Measurements from ENCODE around the gene AFAP1L2. TPM values are rescaled to one million over a fixed set of nuclear protein-coding genes. Genes with fewer than 3 reads are reported as not detected.
A peak's percentile ranks its signal among the peaks of the same experiment; 100 is the strongest.
"Not testable (repeated sequence)": the region's sequence is repeated elsewhere in the genome, so short reads cannot be mapped to it uniquely, and the experiment has no call there.

AFAP1L2 gene
- total RNA-seq, 1 donor from 2014 or later, result 29.5 TPM

DNA sequence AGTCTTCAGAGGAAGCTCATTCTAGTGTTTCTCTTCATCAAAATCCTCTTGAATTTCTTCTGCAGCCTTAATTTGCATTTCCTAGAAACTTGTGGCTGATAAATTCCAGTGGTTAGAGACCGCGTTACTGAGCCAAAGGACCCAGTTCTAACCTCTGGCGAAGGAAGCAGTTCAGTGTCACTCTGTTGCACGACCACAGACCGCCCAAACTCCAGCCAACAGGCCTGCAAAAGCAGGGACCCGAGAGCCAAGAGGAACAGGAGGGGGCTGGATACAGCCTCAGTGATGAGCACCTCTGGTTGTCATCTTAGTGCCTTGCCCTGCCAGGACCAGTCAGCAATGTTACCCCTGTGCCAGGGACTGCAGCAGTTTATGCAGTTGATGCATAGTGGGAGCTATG, 70.0 kb downstream of the AFAP1L2 start:
- no peaks in the 10 kb centered on the region for H3K36me3 ChIP-seq
- H3K27me3 ChIP-seq, result no peaks in the 10 kb centered on the region
- no peaks in the 10 kb centered on the region for H3K9me3 ChIP-seq
- peaks cover 44% of the 10 kb centered on the region for H3K4me1 ChIP-seq
- H3K4me3 ChIP-seq, result no peak overlapping the region
- TF ChIP-seq, protein P1, sequence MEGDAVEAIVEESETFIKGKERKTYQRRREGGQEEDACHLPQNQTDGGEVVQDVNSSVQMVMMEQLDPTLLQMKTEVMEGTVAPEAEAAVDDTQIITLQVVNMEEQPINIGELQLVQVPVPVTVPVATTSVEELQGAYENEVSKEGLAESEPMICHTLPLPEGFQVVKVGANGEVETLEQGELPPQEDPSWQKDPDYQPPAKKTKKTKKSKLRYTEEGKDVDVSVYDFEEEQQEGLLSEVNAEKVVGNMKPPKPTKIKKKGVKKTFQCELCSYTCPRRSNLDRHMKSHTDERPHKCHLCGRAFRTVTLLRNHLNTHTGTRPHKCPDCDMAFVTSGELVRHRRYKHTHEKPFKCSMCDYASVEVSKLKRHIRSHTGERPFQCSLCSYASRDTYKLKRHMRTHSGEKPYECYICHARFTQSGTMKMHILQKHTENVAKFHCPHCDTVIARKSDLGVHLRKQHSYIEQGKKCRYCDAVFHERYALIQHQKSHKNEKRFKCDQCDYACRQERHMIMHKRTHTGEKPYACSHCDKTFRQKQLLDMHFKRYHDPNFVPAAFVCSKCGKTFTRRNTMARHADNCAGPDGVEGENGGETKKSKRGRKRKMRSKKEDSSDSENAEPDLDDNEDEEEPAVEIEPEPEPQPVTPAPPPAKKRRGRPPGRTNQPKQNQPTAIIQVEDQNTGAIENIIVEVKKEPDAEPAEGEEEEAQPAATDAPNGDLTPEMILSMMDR (IDR thresholded peaks at IDR 0.05), result no peak
- TF ChIP-seq POLR2AphosphoS5 (IDR thresholded peaks at IDR 0.05; ENCODE audit: insufficient read depth in 1 of 2, low read depth in 1 of 2) (no peak), POLR2A (IDR thresholded peaks at IDR 0.05) (no peak)
- DNase-seq (ENCODE audit: extremely low spot score in 2 of 2), result no peak
- H3K27ac ChIP-seq, result no peak overlapping the region
- intact Hi-C loops (cut with DNase I), result no loop called here

DNA sequence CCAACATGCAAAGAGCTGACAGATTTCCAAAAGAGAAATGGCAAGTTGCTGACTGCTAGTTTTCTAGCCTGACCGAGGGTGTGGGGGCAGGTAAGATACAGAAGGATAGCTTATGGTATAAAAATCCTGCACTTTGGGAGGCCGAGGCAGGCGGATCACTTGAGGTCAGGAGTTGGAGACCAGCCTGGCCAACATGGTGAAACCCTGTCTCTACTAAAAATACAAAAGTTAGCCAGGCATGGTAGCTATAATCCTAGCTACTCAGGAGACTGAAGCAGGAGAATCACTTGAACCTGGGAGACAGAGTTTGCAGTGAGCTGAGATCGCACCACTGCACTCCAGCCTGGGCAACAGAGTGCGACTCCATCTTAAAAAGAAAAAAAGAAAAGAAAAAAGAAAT, 70.9 kb downstream of the AFAP1L2 start:
- H3K36me3 ChIP-seq; H3K27me3 ChIP-seq; intact Hi-C loops (cut with DNase I); H3K9me3 ChIP-seq; DNase-seq (ENCODE audit: extremely low spot score in 2 of 2); H3K4me3 ChIP-seq: not testable (repeated sequence)
- H3K4me1 ChIP-seq, result peaks cover 52% of the 10 kb centered on the region
- H3K27ac ChIP-seq, result peak overlapping the region; percentile 50

DNA sequence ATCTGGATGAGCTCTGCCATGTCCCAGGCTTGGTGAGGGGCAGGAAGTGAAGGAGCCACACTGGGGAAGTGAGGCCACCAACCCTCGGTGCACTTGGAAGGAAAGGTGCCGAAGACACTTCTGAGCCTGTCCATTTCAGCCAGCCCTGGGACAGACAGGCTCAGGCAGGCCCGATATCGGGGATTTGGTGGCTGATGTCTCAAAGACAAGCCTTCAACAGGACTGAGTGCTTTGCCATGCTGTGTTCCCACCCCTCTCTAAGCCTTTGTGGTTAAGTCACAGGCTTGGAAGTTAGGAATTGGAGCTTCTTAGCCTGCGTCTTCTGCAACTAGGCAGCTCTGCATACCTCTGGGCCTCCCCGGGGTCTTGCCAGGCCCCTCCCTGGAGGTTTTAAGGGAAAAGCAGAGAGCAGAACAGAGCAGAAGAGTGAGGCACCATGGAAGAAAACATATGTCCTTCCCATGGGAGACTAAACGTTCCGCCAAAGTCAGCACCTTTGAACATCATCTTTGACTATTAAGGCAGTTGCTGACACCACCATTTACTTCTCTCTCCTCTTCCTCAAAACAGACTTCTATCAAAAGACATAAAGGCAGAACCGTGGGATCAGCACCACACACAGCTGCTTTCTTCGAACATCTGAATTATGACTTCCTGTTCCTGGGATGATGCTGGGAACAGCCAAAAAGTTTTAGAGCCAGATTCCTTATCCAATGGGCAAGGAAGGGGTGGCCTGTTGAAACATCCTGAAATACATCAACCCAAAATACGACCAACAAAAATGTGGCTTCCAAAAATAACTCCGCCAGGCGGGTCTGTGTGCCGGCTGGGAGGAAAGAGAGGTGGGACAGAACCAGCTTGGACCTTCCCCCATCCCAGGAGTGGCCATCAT, 71.8 kb downstream of the AFAP1L2 start:
- Histone ChIP-seq H3K9me3 (no peaks in the 10 kb centered on the region), H3K4me3 (no peak overlapping the region), H3K4me1 (peaks cover 52% of the 10 kb centered on the region), H3K27me3 (no peaks in the 10 kb centered on the region), H3K27ac (peak overlapping the region; percentile 50), H3K36me3 (no peaks in the 10 kb centered on the region)
- TF ChIP-seq POLR2A (IDR thresholded peaks at IDR 0.05) (no peak), POLR2AphosphoS5 (IDR thresholded peaks at IDR 0.05; ENCODE audit: insufficient read depth in 1 of 2, low read depth in 1 of 2) (no peak)
- TF ChIP-seq, protein P1 (IDR thresholded peaks at IDR 0.05), result no peak
- DNase-seq (ENCODE audit: extremely low spot score in 2 of 2), result no peak
- intact Hi-C loops (cut with DNase I), result no loop called here

DNA sequence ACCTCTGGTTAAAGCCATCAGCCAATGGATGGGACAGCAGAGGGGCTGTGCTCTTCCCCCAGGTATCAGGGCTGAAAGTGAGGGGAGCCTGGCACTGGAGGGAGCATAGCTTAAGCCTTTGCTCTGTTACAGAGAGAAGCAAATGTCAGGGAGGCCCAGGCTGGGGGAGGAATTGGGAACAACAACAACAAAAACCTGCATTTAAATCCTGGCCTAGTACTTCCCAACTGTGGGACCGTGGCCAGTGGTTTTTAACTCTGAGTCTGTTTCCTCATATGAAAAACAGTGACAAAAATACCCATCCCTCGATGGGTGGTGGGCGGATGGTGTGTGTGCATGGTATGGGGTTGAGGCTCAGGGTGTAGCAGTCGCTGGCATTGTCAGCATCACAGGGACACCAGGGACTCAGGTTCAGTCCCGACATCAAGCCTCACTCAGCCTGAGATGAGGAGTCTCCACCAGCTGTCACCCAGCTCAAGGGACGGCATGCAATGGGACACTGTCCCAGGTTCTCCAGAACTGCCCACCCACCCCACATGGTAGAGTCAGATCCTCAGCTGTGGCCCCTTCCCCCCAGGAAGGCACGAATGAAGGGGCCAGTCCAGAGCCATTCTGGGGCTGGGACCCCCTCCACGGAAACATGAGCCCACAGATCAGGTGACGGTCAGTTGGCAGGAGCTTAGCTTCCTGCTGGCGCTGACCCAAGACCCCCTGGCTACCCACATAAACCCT, 74.5 kb downstream of the AFAP1L2 start:
- TF ChIP-seq, protein P1 (IDR thresholded peaks at IDR 0.05), result no peak
- TF ChIP-seq POLR2AphosphoS5 (IDR thresholded peaks at IDR 0.05; ENCODE audit: insufficient read depth in 1 of 2, low read depth in 1 of 2), result no peak
- TF ChIP-seq POLR2A (IDR thresholded peaks at IDR 0.05), result no peak
- no peaks in the 10 kb centered on the region for H3K36me3 ChIP-seq
- no peak overlapping the region for H3K4me3 ChIP-seq
- H3K4me1 ChIP-seq, result peaks cover 45% of the 10 kb centered on the region
- H3K27ac ChIP-seq, result no peak overlapping the region
- no peaks in the 10 kb centered on the region for H3K27me3 ChIP-seq
- intact Hi-C loops (cut with DNase I), result no loop called here
- no peaks in the 10 kb centered on the region for H3K9me3 ChIP-seq
- no peak for DNase-seq (ENCODE audit: extremely low spot score in 2 of 2)

DNA sequence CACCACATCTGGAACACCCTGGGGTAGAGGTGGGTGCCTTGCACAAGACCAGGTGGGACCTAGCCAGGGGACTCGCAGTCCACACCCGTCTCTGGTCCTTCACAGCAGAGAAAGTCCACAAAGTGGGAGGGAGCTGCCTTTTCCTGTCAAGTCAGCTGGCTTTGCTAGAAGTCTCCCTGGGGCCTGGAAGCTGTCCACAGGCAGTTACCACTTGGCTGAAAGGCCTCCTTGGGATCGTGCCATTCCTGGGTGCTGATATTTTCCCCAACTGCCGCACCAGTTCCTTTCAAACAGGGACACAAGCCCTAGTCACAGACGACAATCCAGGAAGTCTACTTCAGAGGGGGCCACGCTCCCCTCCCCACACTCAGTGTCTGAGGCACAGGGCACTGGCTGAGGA, 75.4 kb downstream of the AFAP1L2 start:
- intact Hi-C loops (cut with DNase I), result no loop called here
- H3K27me3 ChIP-seq, result no peaks in the 10 kb centered on the region
- H3K4me1 ChIP-seq, result peaks cover 37% of the 10 kb centered on the region
- no peaks in the 10 kb centered on the region for H3K36me3 ChIP-seq
- TF ChIP-seq POLR2A (IDR thresholded peaks at IDR 0.05), result no peak
- TF ChIP-seq, protein P1 (IDR thresholded peaks at IDR 0.05), result no peak
- TF ChIP-seq POLR2AphosphoS5 (IDR thresholded peaks at IDR 0.05; ENCODE audit: insufficient read depth in 1 of 2, low read depth in 1 of 2), result no peak
- no peak overlapping the region for H3K27ac ChIP-seq
- no peak overlapping the region for H3K4me3 ChIP-seq
- DNase-seq (ENCODE audit: extremely low spot score in 2 of 2), result no peak
- no peaks in the 10 kb centered on the region for H3K9me3 ChIP-seq

All from vagina (tissue), 2 donors.